Measurements from ENCODE around the gene STIL.
A peak's percentile ranks its signal among the peaks of the same experiment; 100 is the strongest.
"Not testable (repeated sequence)": the region's sequence is repeated elsewhere in the genome, so short reads cannot be mapped to it uniquely, and the experiment has no call there.

Gene STIL

GRCh38 chr1:47317841-47318240, 3.9 kb upstream of the STIL start:
- DNase-seq, result no peak

DNA sequence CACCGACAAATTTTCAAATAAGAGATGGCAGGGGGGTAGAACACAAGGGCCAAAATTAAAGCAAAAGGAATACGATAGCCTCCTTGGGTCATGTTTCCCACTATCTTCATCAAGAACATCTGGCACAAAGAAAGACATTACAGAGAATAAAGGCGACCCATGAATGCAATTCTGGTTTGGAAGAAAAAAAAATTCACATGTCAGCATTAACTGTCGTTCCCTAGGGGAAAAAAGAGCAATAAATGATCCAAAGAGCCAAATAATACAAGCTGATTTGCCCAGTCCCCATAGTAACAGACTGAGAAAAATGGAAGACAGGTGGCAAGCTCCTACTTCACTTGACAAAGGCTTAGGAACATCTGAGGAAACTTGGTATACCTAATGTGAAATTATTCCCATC, 4.5 kb downstream of the STIL start:
- no peak for DNase-seq

GRCh38 chr1:47302472-47302871, 11.5 kb downstream of the STIL start:
- DNase-seq, result no peak

DNA sequence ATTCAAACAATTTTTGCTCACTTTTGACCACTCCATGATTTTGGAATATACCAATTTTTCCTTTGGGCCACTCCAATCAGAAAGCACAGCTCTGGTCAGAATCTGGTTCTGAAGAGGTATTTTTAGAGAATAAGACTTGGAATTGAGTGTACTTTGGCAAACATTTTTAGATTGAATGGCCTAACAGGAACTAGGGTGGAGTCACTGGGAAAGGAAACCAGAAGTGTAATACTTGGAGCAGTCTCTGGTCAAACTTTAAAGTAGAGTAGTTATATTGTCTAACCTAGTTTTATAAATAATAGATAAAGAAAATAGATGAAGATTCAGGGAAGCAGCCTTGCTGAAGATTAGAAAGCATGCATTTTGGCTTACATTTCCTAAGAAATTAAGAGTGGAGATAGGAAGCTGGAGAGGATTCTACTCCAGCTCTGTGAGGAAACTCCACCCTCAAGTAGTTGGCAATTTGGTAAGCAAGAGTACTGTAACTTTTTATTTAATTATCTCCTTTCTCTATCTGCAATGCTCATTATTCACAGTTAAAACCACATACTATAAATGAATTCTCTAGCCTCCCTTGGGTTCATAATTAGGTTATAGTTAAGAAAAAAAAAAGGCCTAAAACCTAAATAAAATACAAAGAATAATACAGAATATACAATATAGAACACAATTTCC, 15.8 kb downstream of the STIL start:
- no peak for DNase-seq

DNA sequence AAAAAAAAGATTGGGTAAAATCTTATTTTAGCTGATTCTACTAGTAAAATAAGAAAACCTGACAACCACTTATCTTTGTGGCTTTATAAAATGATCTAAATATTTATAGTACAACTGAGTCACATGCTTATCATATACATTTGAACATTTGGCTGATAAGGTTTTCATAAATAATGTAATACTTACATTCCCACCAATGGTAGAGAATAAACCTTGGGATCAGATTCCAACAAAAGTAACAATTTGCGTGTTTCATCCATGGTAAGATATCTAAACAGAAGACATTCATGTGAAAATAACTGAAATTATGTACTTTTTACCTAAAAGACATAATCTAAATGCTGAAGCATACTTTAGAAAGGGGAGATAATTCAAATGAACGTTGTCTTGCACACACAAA, 18.4 kb downstream of the STIL start:
- DNase-seq, result no peak

DNA sequence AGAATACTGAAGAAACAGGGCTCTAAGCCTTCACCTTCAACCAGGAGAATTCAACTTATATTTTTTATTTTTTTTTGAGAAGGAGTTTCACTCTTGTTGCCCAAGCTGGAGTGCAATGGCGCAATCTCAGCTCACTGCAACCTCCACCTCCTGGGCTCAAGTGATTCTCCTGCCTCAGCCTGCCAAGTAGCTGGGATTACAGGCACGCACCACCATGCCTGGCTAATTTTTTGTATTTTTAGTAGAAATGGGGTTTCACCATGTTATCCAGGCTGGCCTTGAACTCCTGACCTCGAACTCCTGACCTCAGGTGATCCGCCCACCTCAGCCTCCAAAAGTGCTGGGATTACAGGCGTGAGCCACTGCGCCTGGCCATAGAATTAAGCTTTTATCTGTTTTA, 19.1 kb downstream of the STIL start:
- not testable (repeated sequence) for DNase-seq

- not testable (repeated sequence) for DNase-seq
These were observed 25.8 kb downstream of the STIL start for GRCh38 chr1:47288116-47288515.

GRCh38 chr1:47280142-47280541, 33.8 kb downstream of the STIL start:
- DNase-seq, result no peak

DNA sequence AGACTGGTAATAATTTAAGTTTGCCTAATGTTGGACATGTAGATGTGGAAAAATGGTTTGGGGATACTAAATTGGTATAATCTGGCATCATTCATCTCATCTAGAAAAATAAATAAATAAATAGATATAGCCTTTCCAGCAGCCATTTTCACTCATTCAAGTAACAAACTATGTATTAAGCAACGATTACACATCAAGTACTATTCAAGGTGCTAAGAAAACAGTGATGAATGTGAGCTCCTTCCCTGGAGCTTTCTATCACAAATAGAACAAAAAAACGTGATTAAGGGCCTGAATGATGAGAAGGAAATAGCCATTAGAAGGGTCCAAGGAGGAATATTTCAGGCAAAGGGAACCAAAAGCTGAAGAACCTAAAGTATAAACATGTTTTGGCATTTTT, 37.1 kb downstream of the STIL start:
- no peak for DNase-seq

DNA sequence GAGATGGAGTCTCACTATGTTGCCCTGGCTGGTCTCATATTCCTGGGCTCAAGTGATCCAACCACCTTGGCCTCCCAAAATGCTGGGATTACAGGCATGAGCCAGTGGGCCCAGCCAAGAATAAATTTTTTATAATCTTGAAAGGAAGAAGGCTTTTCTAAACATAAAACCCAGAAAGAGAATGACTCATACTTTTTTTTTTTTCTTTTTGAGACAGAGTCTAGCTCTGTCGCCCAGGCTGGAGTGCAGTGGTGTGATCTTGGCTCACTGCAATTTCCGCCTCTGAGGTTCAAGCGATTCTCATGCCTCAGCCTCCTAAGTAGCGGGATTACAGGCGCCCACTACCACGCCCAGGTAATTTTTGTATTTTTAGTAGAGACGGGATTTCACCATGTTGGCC, 38.1 kb downstream of the STIL start:
- DNase-seq, result not testable (repeated sequence)

DNA sequence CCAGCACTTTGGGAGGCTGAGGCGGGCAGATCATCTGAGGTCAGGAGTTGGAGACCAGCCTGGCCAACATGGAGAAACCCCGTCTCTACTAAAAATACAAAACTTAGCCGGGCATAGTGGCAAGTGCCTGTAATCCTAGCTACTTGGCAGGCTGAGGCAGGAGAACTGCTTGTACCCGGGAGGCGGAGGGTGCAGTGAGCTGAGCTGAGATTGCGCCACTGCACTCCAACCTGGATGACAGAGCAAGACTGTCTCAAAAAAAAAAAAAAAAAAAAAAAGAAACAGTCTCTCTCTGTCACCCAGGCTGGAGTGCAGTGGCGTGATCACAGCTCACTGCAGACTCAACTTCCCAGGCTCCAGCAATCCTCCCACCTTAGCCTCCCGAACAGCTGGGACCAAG, 48.4 kb downstream of the STIL start:
- not testable (repeated sequence) for DNase-seq

DNA sequence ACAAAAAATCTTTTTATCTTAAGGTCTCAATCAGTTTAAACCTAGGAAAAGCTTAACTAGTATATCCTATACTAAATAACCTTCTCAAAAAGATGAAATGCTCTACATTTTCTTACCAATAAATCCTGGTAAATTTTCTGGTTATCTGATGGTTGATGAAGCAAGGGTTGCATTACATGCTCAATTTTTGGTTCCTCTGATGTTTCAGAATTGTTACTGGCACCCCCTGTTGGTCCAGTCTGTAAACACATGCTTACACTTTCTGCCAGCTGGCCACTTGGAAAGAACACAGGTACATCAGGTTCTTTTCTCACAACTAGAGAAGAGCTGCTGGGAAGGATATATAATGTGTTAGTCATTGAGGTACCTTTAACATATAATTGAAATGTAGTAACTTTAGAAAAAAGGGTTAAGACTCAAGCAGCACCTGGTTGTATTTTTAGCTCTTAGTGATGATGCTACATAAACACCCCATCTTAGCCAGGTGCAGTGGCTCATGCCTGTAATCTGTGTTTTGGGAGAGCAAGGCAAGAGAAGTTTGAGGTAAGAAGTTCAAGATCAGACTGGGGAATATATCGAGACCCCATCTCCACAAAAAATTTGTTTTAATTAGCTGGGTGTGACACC, 51.0 kb downstream of the STIL start:
- peak; percentile 37 for DNase-seq

GRCh38 chr1:47257224-47257623, 56.7 kb downstream of the STIL start:
- DNase-seq, result no peak

DNA sequence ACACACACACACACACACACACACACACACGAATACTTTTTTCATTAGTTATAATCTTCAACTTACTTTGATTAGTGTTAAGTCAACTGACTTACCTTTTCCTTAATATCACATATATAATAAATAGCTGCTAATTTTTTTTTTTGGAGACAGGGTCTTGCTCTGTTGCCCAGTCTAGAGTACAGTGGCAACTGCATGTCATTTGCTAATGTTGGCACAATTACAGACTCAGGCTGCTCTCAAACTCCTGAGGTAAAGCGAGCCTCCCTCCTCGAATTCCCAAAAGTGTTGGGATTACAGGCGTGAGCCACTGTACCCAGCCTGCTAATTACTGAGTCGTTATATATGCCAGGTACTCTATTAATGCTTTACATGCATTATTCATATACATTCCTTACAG, 61.2 kb downstream of the STIL start:
- DNase-seq, result no peak

GRCh38 chr1:47252369-47252768, 61.6 kb downstream of the STIL start:
- DNase-seq, result no peak

DNA sequence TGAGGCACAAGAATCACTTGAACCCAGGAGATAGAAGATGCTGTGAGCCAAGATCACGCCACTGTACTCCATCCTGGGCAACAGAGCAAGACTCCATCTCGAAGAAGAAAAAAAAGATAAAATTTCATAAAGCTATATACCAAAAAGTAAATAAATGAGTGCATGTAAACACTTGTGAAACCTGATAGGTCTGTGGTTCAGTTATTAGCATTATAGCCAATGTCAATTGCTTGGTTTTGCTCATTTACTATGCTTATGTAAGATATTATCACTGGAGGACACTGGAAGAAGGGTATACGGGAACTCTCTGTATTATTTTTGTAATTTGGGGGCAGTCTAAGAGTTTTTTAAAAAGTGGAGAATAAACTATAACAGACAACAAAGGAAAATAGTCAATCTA, 64.2 kb downstream of the STIL start:
- DNase-seq, result no peak

GRCh38 chr1:47244339-47244862, 69.5 kb downstream of the STIL start:
- no peak for DNase-seq

DNA sequence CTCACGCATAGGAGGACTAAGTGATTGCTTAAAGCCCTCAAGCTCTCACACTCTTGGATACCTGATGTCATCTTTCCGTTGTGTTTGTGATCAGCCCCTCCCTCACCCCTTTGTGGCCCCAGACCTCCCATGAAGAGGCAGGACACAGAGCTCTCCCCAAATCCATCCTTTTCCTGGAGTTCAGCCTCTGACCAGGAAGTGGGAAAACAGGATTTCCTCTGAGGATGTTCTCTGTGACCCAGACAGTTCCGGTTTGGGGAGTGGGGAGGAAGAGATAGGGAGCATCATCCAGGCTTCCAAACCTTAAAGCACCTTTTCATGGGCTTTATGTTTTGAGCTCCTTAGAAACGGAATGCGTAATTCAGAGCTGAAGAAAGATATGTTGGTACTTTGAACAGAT, 70.0 kb downstream of the STIL start:
- no peak for DNase-seq

GRCh38 chr1:47241114-47242113, 72.5 kb downstream of the STIL start:
- no peak for DNase-seq

GRCh38 chr1:47238935-47239592, 74.9 kb downstream of the STIL start:
- DNase-seq, result no peak

- no peak for DNase-seq
These were observed 78.1 kb downstream of the STIL start for GRCh38 chr1:47235806-47236205.

DNA sequence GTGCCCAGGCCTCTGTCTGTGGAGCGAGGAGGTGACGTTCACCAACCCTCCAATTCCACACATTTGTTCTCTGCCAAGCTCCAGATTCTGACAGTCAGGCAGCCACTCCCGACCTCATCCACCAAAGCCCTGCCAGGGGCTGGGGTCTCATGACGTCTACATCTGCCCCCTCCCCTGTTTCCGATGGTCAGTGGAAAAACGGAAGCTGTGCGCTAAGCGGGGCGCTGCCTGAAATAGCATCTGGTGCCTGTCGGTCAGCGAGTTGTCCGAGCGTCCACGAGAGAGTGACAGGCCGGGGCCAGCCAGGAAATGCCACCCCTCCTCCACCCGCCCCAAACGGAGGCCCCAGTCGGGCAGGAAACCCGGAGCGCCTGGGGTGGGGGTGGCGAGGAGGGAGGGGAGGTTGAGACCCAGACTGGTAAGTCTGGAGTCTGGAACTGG, 78.7 kb downstream of the STIL start:
- DNase-seq, result no peak

DNA sequence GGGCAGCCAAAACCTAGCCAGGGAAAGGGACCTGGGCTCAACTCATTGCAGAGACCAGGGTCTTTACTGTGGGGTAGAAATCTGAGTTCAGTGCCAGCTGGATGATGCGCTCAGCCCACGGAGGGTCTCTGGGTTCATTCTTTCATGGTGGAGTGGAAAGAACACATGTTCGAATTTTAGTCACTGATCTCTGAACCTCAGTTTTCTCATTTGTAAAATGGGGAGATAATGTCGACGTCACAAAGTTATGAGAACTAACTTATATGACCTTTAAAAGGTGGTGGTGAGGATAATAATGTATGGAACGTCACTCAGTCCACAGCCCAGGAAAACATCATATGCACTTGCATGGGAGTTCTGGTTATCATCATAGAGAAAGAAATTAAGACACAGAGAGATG, 80.8 kb downstream of the STIL start:
- DNase-seq, result no peak
